Measurements from ENCODE around the gene CT45A5. TPM values are rescaled to one million over a fixed set of nuclear protein-coding genes. Genes with fewer than 3 reads are reported as not detected.
"Not testable (repeated sequence)": the region's sequence is repeated elsewhere in the genome, so short reads cannot be mapped to it uniquely, and the experiment has no call there.

CT45A5 gene, protein sequence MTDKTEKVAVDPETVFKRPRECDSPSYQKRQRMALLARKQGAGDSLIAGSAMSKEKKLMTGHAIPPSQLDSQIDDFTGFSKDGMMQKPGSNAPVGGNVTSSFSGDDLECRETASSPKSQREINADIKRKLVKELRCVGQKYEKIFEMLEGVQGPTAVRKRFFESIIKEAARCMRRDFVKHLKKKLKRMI
- total RNA-seq (2014; rRNA removed; shearing (Covaris generic)), result 4.1 and 5.8 TPM in 2 replicates
- 5.1 and 9.0 TPM in 2 replicates for polyA plus RNA-seq (2015; cell fraction: cytosol; rRNA removed)
- polyA plus RNA-seq (2015; cell fraction: nucleus; rRNA removed), result 4.1 and 5.0 TPM in 2 replicates

DNA sequence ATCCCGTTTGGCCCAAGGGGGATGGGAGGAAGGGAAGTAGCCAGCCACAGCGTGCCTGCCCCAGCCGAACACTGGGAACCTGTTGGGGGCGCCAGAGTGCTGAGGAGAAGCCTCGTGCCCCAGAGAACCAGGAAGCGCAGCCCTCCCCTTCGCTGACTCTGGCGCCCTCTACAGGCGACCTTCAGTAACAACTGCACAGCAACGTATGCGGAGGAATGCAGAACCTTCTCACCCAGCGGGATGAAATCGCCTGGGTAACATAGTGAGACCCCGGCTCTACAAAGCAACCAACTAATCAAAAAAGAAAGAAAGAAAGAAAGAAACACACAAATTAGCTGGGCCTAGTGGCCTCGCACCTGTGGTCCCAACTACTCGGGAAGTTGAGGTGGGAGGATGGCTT, at the start of gene CT45A5:
TSS of gene CT45A5 (minus strand) at position 101 of the 400 bp plus-strand sequence. CDS start 3,774 bp downstream, outside the sequence.
- DNase-seq (ENCODE audit: low read depth), result not testable (repeated sequence)

GRCh38 chrX:135819912-135820311, 34.6 kb upstream of the CT45A5 start, which contains the start of gene CT45A2:
CT45A2 (minus strand) TSS chrX:135820012; CDS start chrX:135816265, 3,747 bp downstream.
- DNase-seq (ENCODE audit: low read depth), result not testable (repeated sequence)

DNA sequence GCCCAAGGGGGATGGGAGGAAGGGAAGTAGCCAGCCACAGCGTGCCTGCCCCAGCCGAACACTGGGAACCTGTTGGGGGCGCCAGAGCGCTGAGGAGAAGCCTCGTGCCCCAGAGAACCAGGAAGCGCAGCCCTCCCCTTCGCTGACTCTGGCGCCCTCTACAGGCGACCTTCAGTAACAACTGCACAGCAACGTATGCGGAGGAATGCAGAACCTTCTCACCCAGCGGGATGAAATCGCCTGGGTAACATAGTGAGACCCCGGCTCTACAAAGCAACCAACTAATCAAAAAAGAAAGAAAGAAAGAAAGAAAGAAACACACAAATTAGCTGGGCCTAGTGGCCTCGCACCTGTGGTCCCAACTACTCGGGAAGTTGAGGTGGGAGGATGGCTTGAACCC, 17.4 kb upstream of the CT45A5 start, which contains the start of gene CT45A6:
TSS of gene CT45A6 (minus strand) at position 101 of the 400 bp plus-strand sequence. CDS start 3,794 bp downstream, outside the sequence.
- DNase-seq (ENCODE audit: low read depth), result not testable (repeated sequence)

GRCh38 chrX:135768091-135768490, 17.2 kb downstream of the CT45A5 start, which contains the start of gene CT45A3:
CT45A3 (minus strand) TSS chrX:135768191; CDS start chrX:135764444, 3,747 bp downstream.
- DNase-seq (ENCODE audit: low read depth), result not testable (repeated sequence)

GRCh38 chrX:135744739-135745138, 40.6 kb downstream of the CT45A5 start:
- DNase-seq (ENCODE audit: low read depth), result not testable (repeated sequence)

DNA sequence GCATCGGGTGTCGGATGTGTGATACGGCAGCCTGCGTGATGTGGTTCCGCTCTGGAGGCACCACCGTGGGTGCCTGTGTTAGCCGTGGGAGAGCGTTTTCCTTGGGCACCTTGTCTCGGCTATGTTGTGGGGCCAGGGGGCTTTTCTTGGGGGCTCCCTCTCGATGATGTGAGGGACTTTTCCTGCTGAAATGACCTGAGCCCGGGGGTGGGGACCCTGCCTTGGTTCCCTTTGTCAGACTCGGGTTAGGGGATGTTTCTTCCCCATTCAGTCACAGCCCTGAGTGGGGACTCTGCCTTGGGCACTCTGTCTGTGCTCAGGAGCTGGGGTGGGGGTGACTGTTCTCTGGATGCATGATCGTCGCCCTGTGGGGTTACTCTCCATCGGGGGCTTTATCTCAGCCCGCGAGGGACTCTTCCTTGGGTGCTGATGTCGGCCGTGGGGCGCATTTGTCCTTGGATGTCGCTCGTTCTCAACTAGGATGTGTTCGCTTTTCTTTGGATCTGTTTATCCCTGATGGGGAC, 44.0 kb downstream of the CT45A5 start:
- no peak for DNase-seq (ENCODE audit: low read depth)

DNA sequence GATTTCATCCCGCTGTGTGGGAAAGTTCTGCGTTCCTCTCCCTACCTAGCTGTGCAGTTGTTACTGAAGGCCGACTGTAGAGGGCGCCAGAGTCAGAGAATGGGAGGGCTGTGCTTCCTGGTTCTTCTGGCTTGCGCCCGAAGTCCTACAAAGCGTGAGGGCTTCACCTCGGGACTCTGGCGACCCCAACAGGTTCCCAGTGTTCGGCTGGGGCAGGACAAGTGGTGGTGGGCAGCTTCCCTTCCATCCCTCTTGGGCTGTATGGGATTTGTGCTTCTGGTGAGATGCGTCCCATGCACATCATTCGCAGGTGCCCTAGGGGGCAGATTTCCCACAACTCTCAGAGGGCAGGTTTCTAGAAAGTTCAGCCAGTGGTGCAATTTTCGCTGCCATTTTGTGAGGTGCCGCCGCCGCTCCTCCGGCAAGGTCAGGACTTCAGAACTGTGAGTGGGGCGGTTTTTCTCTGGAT, 44.6 kb downstream of the CT45A5 start:
- peak; percentile 26 for DNase-seq (ENCODE audit: low read depth)

DNA sequence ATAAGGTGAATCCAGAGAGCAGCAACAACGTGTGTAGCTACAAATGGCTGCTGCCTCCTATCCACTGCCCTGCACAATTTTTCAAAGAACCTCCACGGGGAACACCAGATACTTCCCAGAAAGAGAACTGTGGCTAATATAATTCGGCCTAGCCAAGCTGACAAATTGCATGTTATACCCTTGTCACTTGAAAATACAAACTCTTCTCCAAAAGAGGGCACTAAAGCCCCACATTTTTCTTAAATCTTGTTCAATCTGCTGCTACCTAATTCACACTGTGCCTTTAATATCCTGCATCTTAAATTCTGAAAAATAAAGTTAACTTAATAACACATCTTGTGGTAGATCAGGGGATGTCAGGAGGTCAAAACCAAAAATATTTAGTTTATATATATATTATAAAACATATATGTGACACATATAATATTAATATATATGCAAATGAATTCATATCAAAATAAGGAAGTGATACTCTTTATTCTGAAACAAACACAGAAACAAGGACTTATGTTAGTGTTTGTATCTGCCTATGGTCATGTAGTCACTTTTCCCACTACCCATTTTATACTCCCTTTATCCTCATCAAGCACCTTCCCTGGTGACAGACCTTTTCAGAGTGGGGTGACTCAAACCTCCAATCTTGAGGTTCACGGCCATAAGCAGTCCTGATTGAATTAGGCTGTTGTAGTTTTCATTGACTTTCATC, 47.8 kb downstream of the CT45A5 start:
- peak; percentile 10 for DNase-seq (ENCODE audit: low read depth)

- not testable (repeated sequence) for DNase-seq (ENCODE audit: low read depth)
Observed at GRCh38 chrX:135734666-135735065, 50.6 kb downstream of the CT45A5 start.

Other genes with a start within 250 kb of the CT45A5 start
- 46.8 and 61.1 TPM in 2 replicates for gene CT45A1, start 71.9 kb downstream of the CT45A5 start, total RNA-seq (2014; rRNA removed; shearing (Covaris generic))
- gene CT45A3, start 17.3 kb downstream of the CT45A5 start, total RNA-seq (2014; rRNA removed; shearing (Covaris generic)), result 0.24 and 0.47 TPM in 2 replicates
- gene CT45A6, start 17.3 kb upstream of the CT45A5 start, total RNA-seq (2014; rRNA removed; shearing (Covaris generic)), result not detected in 2 replicates
- gene CT45A2, start 34.5 kb upstream of the CT45A5 start, total RNA-seq (2014; rRNA removed; shearing (Covaris generic)), result 14.2 and 28.2 TPM in 2 replicates
- gene CT45A7, start 51.8 kb upstream of the CT45A5 start, total RNA-seq (2014; rRNA removed; shearing (Covaris generic)), result not detected in 2 replicates
- 13.6 TPM in 1 of 2 replicates, not detected in the other for gene CT45A8, start 69.0 kb upstream of the CT45A5 start, total RNA-seq (2014; rRNA removed; shearing (Covaris generic))
- gene CT45A9, start 86.3 kb upstream of the CT45A5 start, total RNA-seq (2014; rRNA removed; shearing (Covaris generic)), result 13.7 TPM in 1 of 2 replicates, not detected in the other
- gene CT45A10, start 107.9 kb upstream of the CT45A5 start, total RNA-seq (2014; rRNA removed; shearing (Covaris generic)), result 30.6 and 42.2 TPM in 2 replicates
- gene SAGE1, start 108.2 kb upstream of the CT45A5 start, total RNA-seq (2014; rRNA removed; shearing (Covaris generic)), result 5.3 and 6.9 TPM in 2 replicates
- gene MMGT1, start 188.5 kb upstream of the CT45A5 start, total RNA-seq (2014; rRNA removed; shearing (Covaris generic)), result 11.5 and 16.4 TPM in 2 replicates
- 10.2 and 13.7 TPM in 2 replicates for gene SLC9A6, start 199.9 kb upstream of the CT45A5 start, total RNA-seq (2014; rRNA removed; shearing (Covaris generic))